Thoracic aorta (tissue), 2 donors: ENCODE results near the gene DMD. TPM values are rescaled to one million over a fixed set of nuclear protein-coding genes. Genes with fewer than 3 reads are reported as not detected.

ENCODE experiments used
- ATAC-seq: fragments of 150-250 bp; one replicate; pipeline ENCODE4 v1.8.0; 2017; ENCODE audit warnings: low read depth; ENCODE audit not compliant: insufficient number of reproducible peaks, low FRiP score
- DNase-seq: peaks from one replicate; pipeline ENCODE4 v3.0.0-alpha.2; 2020; ENCODE audit warnings: low spot score
- H3K27ac ChIP-seq, 2 donors: fragments of 200-600 bp; sonication (generic); 1 replicate in 1 of 2; 2 replicates in 1 of 2; pipeline ENCODE4 v1.5.1; 2016; ENCODE audit warnings: mild to moderate bottlenecking in 2 of 2, moderate library complexity in 2 of 2
- H3K27me3 ChIP-seq: fragments of 200-600 bp; sonication (generic); replicated peaks from 2 replicates; pipeline ENCODE4 v1.6.0; 2016; ENCODE audit warnings: mild to moderate bottlenecking; ENCODE audit not compliant: insufficient read depth
- H3K36me3 ChIP-seq: fragments of 200-600 bp; sonication (generic); one replicate; pipeline ENCODE4 v1.5.1; 2016
- H3K4me1 ChIP-seq, 2 donors: fragments of 200-600 bp; sonication (generic); 1 replicate in 1 of 2; 2 replicates in 1 of 2; pipeline versions ENCODE4 v1.5.1 to v1.6.0; 2016; ENCODE audit warnings: low read depth in 2 of 2, mild to moderate bottlenecking in 1 of 2; ENCODE audit not compliant: control insufficient read depth in 1 of 2
- H3K4me3 ChIP-seq: fragments of 200-600 bp; sonication (generic); 2 replicates; pipeline ENCODE4 v1.5.1; 2016; ENCODE audit warnings: mild to moderate bottlenecking
- H3K9me3 ChIP-seq: fragments of 200-600 bp; sonication (generic); 2 replicates; pipeline ENCODE4 v1.5.1; 2016
- total RNA-seq, 2 donors: library from RNA; depleted of rRNA; stranded (reverse); fragments of >200 nt; gene quantifications; one replicate each; pipeline versions ENCODE4 v1.1.0 to v1.2.3, GENCODE V29; 2016
- TF ChIP-seq, protein P1 (sequence below): fragments of 200-600 bp; sonication (generic); IDR thresholded peaks from one replicate; pipeline ENCODE4 v1.5.1; 2019; ENCODE audit warnings: antibody characterized with exemption

DMD gene
- total RNA-seq, 2 donors from 2014 or later: 224 to 233 TPM

DNA sequence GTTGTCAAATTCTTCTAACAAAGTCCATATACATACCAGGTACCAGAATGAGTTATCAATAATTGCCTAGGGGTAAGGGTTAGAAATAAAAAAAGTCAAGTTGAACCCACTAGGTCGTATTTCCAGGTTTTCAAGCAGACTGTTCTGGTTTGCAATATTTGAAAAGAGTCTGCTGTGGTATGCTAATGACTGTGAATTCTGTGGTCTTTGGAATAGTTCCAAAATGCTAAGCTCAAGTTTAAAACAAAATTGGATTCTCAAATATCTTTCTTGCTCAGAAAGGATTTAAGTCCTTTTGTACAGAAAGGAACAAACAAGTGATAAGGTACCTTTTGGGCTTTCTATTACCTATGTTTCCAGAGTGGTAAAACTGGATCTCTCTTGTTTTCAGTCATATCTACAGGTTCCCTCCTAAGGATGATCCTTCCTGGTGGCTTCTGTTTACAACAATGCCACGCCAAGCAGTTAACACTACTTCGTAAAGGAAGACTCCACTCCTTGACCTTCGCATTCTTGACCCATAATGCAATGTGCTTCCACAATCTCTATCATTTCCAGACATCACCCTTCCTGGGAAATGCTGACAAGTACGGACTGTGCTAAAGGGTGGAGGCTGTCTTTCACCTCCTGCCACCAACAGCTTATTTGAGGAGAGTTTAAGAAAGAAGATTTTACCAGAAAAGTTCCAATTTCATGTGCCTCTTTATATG is 1607.8 kb downstream of the DMD start:
- no peak overlapping the region for H3K27ac ChIP-seq
- ATAC-seq (no peak), DNase-seq (no peak)
- peaks cover 0 to 11% of the 10 kb centered on the region in 2 donors for H3K4me1 ChIP-seq
- no peaks in the 10 kb centered on the region for H3K27me3 ChIP-seq
- H3K4me3 ChIP-seq: no peak overlapping the region
- H3K36me3 ChIP-seq: no peaks in the 10 kb centered on the region
- TF ChIP-seq, protein P1, sequence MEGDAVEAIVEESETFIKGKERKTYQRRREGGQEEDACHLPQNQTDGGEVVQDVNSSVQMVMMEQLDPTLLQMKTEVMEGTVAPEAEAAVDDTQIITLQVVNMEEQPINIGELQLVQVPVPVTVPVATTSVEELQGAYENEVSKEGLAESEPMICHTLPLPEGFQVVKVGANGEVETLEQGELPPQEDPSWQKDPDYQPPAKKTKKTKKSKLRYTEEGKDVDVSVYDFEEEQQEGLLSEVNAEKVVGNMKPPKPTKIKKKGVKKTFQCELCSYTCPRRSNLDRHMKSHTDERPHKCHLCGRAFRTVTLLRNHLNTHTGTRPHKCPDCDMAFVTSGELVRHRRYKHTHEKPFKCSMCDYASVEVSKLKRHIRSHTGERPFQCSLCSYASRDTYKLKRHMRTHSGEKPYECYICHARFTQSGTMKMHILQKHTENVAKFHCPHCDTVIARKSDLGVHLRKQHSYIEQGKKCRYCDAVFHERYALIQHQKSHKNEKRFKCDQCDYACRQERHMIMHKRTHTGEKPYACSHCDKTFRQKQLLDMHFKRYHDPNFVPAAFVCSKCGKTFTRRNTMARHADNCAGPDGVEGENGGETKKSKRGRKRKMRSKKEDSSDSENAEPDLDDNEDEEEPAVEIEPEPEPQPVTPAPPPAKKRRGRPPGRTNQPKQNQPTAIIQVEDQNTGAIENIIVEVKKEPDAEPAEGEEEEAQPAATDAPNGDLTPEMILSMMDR: no peak
- H3K9me3 ChIP-seq: no peaks in the 10 kb centered on the region

DNA sequence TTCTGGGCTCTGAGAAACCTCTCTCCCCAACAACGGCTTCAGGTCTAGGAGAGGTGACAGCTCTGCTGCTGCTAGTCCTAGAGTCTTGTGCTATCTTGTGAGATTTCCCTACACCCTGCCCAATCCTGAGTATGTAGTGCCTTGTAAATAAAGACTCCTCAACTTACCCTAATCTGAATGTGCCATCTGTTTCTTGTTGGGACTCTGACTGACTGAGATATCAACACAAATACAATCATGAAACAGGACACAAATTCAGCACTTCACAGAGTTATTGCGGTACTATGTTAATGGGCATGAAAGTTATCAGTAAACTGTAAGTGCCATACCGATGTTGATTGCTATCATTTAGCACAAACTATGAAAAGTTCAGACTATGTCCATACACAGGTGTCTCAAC is 1610.5 kb downstream of the DMD start:
- no peak for DNase-seq
- H3K4me1 ChIP-seq: peaks cover 0 to 11% of the 10 kb centered on the region in 2 donors
- no peaks in the 10 kb centered on the region for H3K27me3 ChIP-seq
- no peaks in the 10 kb centered on the region for H3K36me3 ChIP-seq
- no peak overlapping the region for H3K4me3 ChIP-seq
- H3K9me3 ChIP-seq: no peaks in the 10 kb centered on the region
- no peak for ATAC-seq
- TF ChIP-seq, protein P1: no peak
- H3K27ac ChIP-seq: no peak overlapping the region

DNA sequence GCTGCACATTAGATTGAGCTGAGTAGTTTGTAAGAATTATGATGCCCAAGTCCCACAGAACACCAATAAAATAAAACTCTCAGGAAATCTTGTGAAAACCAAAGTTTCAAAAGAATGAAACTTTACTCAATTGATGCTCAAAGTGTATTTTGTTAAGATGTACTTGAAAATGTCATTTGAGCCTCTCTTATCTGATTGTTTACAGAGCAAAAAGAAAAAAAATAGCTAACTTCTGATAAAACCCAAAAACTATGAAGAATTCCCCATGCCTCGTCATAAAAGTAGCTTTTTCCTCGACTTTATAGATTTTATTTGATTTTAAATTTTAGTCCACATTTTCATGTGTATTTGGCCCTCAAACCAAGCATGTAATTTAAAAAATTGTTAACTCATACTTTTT is 1618.0 kb downstream of the DMD start:
- DNase-seq: no peak
- H3K4me1 ChIP-seq: no peaks in the 10 kb centered on the region
- no peak overlapping the region for H3K4me3 ChIP-seq
- no peaks in the 10 kb centered on the region for H3K36me3 ChIP-seq
- TF ChIP-seq, protein P1: no peak
- H3K27me3 ChIP-seq: no peaks in the 10 kb centered on the region
- no peak overlapping the region for H3K27ac ChIP-seq
- ATAC-seq: no peak
- H3K9me3 ChIP-seq: no peaks in the 10 kb centered on the region

DNA sequence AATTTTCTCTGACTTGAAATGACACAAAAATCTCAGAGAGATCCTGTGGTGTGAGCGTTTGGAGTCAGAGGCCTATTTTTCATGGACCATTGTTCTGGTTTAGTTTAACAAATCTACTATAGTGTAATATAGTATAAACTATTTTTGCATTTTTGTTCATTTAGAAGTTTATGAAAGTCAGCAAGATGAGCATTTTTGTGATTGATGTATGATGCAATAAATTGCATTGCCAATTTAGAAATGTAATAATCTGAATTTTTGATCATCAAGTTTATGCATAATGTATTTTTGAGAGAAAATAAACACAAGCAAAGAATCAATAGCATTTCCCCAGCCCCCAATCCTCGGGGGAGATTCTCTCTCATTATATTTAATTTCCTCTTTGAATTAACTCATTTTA is 1620.0 kb downstream of the DMD start:
- Histone ChIP-seq H3K4me3 (no peak overlapping the region), H3K36me3 (no peaks in the 10 kb centered on the region), H3K9me3 (no peaks in the 10 kb centered on the region), H3K4me1 (no peaks in the 10 kb centered on the region), H3K27me3 (no peaks in the 10 kb centered on the region), H3K27ac (no peak overlapping the region)
- no peak for DNase-seq
- TF ChIP-seq, protein P1: no peak
- no peak for ATAC-seq

DNA sequence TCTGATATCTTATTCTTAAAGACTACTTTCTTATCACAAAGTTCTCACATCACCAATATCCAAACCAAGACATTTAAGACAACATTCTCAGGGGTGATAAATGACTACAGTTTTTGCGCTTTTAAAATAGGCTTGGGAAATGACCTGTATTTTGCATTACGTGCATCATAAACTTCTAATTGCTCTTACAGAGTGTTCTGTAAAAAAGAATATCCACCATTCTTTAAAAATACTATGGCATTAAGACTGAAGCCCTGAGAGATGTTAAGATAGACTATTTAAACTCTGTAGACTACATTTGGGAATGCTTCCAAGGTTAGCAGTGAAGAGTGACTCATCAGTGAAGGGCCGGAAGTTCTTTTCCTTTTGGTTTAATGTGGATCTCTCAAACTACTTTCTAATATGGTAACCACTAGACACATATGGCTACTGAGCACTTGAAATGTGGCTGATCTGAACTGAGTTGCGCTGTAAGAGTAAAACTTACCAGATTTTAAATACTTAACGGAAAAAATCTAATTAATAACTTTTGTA is 1620.7 kb downstream of the DMD start:
- H3K27ac ChIP-seq: no peak overlapping the region
- TF ChIP-seq, protein P1: no peak
- no peak for ATAC-seq

More for the DNA sequence above, 1620.7 kb downstream of the DMD start:
- Histone ChIP-seq H3K4me3 (no peak overlapping the region), H3K36me3 (no peaks in the 10 kb centered on the region), H3K27me3 (no peaks in the 10 kb centered on the region), H3K9me3 (no peaks in the 10 kb centered on the region), H3K4me1 (no peaks in the 10 kb centered on the region)
- DNase-seq: no peak
